Suppressor macrophage (primary cell): ENCODE results near the gene APELA.
"Not testable (repeated sequence)": the region's sequence is repeated elsewhere in the genome, so short reads cannot be mapped to it uniquely, and the experiment has no call there.

Experiments
- DNase-seq, 4 experiments: peaks; one replicate each; pipeline ENCODE4 v3.0.0-alpha.2; 2020 to 2022
- total RNA-seq, 17 experiments: gene quantifications; one replicate each; lab custom pipeline; 2026; ENCODE audit warnings: mixed read lengths in 6 of 17, inconsistent platforms in 3 of 17; lab: John Stamatoyannopoulos, UW

The APELA gene
- total RNA-seq = 0 to 2.5 (median 0) reads per million in 17 experiments

GRCh38 chr4:164876700-164877324 lies at the start of gene APELA:
Gene APELA, plus strand, starts transcription at chr4:164877178. Its CDS starts 154 bp downstream, at chr4:164877332.
- DNase-seq = no peak

- DNase-seq = no peak
Measured at GRCh38 chr4:164828955-164829354, 48.0 kb upstream of the APELA start.

GRCh38 chr4:164846566-164846965 lies 30.4 kb upstream of the APELA start:
- DNase-seq = no peak

- DNase-seq = no peak
Measured at GRCh38 chr4:164847016-164847415, 30.0 kb upstream of the APELA start.

- no peak for DNase-seq
Measured at GRCh38 chr4:164847967-164848649, 28.9 kb upstream of the APELA start.

- DNase-seq = no peak
Measured at GRCh38 chr4:164856396-164856795, 20.6 kb upstream of the APELA start.

- no peak for DNase-seq
Measured at GRCh38 chr4:164866817-164867490, 10.0 kb upstream of the APELA start.

- no peak for DNase-seq
Measured at GRCh38 chr4:164871673-164872072, 5.3 kb upstream of the APELA start.

- no peak for DNase-seq
Measured at GRCh38 chr4:164872481-164872880, 4.5 kb upstream of the APELA start.

GRCh38 chr4:164874789-164875188 lies 2.2 kb upstream of the APELA start:
- no peak for DNase-seq

GRCh38 chr4:164880489-164881262 lies 3.7 kb downstream of the APELA start:
- DNase-seq = no peak

GRCh38 chr4:164888096-164888715 lies 11.2 kb downstream of the APELA start:
- DNase-seq = no peak

GRCh38 chr4:164890691-164891090 lies 13.7 kb downstream of the APELA start:
- no peak for DNase-seq

- no peak for DNase-seq
Measured at GRCh38 chr4:164892018-164892417, 15.0 kb downstream of the APELA start.

- no peak for DNase-seq
Measured at GRCh38 chr4:164894702-164895101, 17.7 kb downstream of the APELA start.

- no peak for DNase-seq
Measured at GRCh38 chr4:164902608-164903007, 25.6 kb downstream of the APELA start.

GRCh38 chr4:164904336-164904735 lies 27.4 kb downstream of the APELA start:
- no peak for DNase-seq

- DNase-seq = no peak
Measured at GRCh38 chr4:164904941-164905340, 28.0 kb downstream of the APELA start.

- DNase-seq = no peak
Measured at GRCh38 chr4:164906368-164906767, 29.4 kb downstream of the APELA start.

- not testable (repeated sequence) for DNase-seq
Measured at GRCh38 chr4:164913506-164913905, 36.5 kb downstream of the APELA start.

- DNase-seq = no peak
Measured at GRCh38 chr4:164918956-164919355, 42.0 kb downstream of the APELA start.

GRCh38 chr4:164924670-164925238 lies 47.8 kb downstream of the APELA start:
- no peak for DNase-seq
